Suprapubic skin (tissue), 3 donors: ENCODE measurements around the gene SPAG6.

Experiments
- CTCF ChIP-seq, 2 donors: fragments of 200-600 bp in 1 of 2; fragments of 450-650 bp in 1 of 2; sonication (generic) in 1 of 2; IDR thresholded peaks; one replicate each; pipeline ENCODE4 v1.5.1; 2016 to 2019; ENCODE audit warnings: antibody characterized with exemption in 2 of 2, mild to moderate bottlenecking in 1 of 2, moderate library complexity in 1 of 2
- EP300 ChIP-seq: sonication (generic); formaldehyde crosslinking; IDR thresholded peaks from one replicate; pipeline ENCODE4 v1.6.1; 2017; ENCODE audit warnings: antibody characterized with exemption
- POLR2A ChIP-seq, 2 donors: fragments of 450-650 bp; IDR thresholded peaks; one replicate each; pipeline ENCODE4 v1.6.1; 2017; ENCODE audit warnings: antibody characterized with exemption in 2 of 2, mild to moderate bottlenecking in 2 of 2, moderate library complexity in 2 of 2

- no peak for TF ChIP-seq EP300
- no peak for TF ChIP-seq CTCF (IDR thresholded peaks at IDR 0.05)
- TF ChIP-seq POLR2A (IDR thresholded peaks at IDR 0.05): no peak
These were observed 92.6 kb downstream of the SPAG6 start for GRCh38 chr10:22437620-22438588.
